ENCODE results near the gene LCORL.

The LCORL gene

DNA sequence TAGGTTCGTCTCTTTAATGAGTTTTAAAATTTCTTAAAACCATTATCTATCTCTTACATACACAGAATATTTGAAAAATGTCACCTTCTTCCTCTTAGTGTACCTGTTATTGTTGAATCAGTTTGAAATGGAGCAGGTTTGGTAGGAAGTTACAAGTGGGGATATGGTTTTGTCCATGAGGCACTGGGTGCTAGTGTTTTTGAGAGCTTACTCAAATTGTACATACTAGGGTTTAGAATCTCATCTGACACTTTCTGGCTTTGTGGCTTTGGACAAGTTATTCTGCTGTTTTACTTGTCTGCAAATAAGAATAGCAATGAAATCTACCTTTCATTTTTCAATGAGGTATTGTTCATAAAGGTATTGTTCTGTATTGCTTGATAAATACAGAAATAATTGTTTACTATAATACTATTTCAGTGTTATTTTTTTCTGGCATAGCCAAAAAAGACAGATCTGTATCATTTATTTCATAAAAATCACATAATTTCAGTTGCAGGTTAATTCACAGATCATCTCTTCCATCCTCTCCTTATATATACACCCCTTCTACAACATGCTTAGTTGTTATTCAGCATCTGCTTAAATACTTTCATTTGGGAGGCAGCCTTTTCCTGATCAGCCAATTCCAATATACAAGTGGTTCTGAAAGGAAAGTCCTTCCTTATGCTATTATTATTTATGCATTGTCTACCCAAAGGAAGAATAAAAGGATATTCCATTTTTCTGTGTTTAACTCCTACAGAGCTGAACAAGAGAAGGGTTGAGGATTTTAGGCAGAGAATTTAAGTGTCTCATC is 197.5 kb downstream of the LCORL start:
- DNase-seq = no peak

DNA sequence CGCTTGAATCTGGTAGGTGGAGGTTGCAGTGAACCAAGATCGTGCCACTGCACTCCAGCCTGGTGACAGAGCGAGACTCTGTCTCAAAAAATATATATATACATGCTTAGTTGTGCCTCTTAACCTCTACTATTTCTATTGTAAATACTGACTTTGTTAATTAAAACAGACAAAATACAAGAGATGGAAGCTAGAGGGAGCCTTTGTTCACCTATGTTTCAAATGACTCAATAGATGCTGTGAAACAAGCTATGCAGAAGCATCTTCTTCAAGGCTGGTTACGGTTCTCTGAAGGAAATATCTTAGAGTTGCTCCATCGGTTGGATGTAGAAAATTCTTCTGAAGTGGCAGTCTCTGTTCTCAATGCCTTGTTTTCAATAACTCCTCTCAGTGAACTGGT is 204.5 kb downstream of the LCORL start:
- no peak for DNase-seq

DNA sequence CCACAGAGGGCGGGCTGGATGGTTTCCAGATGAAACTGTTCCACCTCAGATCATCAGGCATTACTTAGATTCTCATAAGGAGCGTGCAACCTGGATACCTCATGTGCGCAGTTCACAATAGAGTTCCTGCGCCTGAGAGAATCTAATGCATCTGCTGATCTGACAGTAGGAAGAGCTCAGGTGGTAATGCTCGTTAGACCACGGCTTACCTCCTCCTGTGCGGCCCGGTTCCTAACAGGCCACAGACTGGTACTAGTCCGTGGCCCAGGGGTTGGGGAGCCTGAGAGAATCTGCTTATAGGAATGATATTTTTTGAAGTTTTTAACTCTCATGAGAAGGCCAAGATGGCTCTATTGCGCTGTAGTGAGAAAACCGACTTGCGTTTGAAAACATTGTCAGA is 205.4 kb downstream of the LCORL start:
- DNase-seq = no peak

DNA sequence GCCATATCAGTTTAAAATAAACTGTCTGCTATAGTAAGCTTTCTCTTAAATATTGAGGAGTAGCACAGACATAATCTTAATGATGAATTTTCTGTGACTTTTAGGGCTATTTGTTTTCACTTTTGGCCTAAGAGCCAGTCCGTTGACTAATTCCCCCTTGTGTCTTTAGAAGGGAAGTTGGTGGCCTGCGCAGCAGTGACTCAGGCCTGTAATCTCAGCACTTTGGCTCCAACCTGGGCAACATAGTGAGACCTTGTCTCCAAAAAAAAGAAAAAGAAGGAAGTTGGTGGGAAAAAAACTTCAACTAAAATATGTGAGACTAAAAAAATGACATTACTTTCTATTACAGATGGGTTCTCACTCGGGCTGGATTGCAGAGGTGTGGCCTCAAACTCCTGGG is 207.4 kb downstream of the LCORL start:
- DNase-seq = no peak

DNA sequence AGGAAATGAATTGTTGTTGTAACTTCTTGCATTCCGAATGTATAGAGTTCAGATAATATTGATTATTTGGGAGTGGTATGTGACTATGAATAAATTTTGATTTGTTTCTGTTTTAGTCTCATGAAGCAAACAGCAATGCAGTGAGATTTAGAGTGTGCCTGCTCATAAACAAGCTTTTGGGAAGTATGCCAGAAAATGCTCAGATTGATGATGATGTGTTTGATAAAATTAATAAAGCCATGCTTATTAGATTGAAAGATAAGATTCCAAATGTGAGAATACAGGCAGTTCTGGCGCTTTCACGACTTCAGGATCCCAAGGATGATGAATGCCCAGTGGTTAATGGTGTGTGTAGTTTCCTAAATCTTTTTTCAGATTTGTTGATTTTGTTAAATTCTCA is 208.8 kb downstream of the LCORL start:
- DNase-seq = no peak

DNA sequence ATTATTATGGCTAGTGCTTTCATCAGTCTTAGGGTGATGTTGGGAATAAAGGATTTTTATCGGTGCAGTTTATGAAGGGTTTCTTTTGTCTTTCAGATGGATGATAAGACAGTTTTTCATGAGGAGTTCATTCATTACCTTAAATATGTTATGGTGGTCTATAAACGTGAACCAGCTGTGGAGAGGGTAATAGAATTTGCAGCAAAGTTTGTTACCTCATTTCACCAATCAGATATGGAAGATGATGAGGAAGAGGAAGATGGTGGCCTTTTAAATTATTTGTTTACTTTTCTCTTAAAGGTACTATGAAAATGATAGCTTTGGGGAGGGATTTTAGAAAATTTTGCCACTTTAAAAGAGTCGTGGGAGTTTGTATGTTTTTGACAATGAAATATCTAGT is 209.4 kb downstream of the LCORL start:
- no peak for DNase-seq

DNA sequence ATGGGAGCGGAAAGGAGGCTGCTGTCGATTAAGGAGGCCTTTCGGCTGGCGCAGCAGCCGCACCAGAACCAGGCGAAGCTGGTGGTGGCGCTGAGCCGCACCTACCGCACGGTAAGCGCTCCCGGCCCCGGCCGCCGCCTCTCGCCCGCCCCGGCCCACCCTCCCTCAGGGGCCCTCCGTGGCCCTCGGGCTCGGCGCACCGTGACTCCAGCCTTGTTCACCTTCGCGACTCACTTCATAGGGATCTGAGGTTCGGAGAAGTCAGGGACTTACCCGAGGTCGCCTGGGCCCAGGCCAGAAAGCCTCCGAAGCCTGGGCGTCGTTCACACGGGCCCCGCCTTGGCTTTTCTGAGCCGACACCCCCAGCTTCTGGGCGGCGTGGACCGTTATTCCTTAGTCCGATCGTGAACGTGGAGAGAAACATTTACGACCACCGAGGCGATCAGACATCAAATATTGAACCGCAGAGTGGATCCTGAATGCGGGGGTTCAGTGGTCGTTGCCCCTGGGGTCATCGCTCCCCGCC is 210.4 kb downstream of the LCORL start:
- no peak for DNase-seq

DNA sequence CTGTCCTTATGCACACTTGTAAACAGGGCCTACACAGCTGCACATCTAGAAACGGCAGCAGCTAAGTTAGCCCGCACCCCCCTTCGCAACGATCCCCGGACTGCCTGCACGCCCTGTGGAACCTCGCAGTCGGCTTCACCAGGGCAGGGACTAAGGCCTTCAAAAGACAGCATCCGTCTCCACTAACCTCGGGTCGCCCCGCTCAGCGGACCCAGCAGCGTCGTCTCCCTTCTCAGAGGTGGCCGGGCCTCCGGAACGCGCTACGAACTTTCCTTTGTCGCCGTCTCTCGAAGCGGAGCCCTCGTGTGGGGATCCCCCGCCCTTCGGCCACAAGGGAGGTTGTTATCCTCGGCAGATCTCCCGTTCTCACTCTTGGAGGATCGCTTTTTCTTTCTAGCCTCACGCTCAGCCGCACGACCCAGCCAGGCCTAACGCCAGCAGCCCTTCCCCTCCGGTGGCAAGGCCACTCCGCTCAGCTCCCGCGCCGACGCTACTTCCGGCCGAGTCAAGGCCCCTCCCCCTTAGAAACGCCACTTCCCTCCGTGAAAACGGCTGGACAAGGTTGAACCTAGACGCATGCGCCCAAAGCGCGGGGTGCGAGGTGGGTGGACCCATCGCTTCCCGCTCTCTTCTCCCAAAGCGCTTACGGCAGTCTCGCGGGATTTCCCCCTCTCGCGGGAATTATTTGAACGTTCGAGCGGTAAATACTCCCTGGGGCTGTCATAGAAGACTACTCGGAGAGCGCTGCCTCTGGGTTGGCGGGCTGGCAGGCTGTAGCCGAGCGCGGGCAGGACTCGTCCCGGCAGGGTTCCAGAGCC is 211.1 kb downstream of the LCORL start, which contains the start of the genes DCAF16 and NCAPG:
Gene DCAF16 (minus strand): TSS at position 498 of the 818 bp plus-strand sequence. CDS start 6,616 bp downstream, outside the sequence.
Gene NCAPG (plus strand): TSS at position 720 of the 818 bp plus-strand sequence. CDS start 99 bp downstream, outside the sequence.
- DNase-seq = peak; percentile 97

DNA sequence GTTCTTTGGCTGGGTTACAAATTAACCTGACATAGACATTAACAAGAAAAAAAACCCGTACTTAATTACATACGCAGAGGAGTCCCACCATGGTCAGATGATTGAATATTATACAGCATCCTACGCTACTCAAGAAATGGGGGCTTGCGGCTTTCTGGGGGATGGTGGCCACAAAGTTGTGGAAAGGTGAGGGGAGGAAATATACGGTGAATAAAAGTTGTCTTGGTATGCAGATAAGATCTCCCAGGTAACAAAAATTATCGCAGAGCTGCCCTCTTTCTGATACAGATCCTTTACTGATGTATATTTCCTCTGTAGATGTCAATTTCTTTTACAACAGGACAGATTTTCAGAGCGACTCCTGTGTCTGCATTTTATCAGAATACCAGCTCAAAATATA is 211.9 kb downstream of the LCORL start:
- DNase-seq = no peak

DNA sequence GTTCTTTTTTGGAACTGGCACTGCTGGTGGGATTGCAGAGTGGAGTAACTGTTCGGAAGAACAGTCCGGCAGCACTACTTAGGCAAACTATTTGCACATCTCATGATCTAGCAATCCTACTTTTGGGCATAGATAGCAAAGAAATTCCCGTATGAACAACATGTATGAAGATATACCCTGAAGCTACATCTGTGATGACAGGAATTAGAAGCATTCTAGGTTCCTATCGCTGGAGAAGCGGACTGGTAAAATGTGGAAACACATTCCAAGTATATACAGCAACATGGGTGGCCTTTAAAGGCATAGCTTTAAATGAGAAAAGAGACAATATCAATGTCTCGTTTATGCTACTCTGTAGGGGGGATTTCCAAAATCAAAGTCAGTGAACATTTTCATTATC is 214.1 kb downstream of the LCORL start:
- no peak for DNase-seq

DNA sequence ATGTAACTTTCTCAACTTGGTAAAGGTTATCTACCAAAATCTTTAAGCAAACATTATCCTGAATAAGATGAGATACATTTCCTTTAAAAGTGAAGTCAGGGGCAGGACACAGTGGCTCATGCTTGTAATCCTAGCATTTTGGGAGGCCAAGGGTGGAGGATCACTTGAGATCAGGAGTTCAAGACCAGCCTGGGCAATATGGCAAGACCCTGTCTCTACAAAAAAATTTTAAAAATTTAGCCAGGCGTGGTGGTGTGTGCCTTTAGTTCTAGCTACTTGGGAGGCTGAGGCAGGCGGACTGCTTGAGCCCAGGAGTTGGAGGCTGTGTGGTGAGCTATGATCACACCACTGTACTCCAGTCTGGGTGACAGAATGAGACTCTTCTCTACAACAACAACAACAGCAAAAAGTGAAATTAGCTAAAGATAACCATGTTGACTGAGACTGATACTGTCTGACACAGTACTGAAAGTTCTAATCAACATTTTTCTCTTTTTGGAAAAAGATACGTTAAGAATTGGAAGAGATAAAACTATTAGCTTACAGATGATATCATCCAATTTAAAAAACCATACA is 215.9 kb downstream of the LCORL start:
- no peak for DNase-seq

DNA sequence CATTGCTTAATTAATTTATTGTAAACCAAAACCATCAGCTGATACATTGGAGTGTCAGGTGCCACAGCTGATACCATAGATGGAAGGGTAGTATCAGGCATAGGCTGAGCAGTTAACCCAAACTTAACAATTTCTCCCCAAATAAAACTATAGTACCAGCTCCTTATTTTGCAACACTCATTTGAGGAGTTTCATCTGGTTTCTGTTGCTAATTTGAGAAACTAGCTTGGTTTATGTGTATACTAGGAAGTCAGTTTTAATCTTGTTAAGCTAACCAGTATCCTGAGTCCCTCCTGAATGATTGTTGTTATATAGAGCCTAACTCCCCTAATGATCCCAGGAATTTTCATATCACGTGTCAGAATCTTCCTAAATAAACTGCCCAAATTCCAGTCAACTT is 223.7 kb downstream of the LCORL start:
- DNase-seq = no peak

DNA sequence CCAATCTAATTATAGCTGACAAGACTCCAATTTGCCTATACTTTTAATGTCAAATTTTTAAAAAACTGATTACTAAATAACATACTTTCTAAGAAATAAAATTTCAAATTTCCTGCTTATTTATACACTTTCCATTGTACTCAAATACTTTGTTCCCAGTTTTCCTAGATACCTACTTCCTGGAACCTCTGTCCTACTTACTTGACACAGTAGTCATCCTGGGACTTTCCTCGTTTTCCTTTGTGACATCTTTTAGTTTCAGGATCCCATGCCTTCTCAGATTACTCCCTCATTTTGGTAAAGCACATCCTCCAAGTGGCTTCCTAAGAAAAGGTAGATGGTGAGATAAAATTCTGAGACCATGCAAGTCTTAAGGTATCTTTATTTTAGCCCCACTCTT is 226.8 kb downstream of the LCORL start:
- no peak for DNase-seq

All from NCI-H774 (cell line).